ENCODE results near the gene C3orf52.

The C3orf52 gene

DNA sequence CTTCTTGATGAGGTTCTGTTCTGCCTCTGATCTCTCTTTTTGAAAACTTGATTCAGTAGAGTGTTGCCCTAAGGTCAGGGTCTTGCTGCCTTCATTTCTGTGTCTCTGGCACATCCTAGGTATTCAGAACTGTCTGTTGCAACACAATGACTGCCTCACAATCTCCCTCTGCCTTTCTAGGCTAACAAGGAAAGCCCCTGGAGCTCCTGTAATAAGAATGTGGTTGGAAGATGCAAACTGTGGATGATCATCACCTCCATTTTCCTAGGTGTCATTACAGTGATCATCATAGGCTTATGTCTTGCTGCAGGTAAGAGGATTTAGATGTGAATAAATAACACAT is 7.0 kb downstream of the C3orf52 start:
- no peak for DNase-seq (ENCODE audit: low read depth)
- no peak overlapping the region for H3K4me3 ChIP-seq (ENCODE audit: low read depth, low read length)
- TF ChIP-seq, protein P1, sequence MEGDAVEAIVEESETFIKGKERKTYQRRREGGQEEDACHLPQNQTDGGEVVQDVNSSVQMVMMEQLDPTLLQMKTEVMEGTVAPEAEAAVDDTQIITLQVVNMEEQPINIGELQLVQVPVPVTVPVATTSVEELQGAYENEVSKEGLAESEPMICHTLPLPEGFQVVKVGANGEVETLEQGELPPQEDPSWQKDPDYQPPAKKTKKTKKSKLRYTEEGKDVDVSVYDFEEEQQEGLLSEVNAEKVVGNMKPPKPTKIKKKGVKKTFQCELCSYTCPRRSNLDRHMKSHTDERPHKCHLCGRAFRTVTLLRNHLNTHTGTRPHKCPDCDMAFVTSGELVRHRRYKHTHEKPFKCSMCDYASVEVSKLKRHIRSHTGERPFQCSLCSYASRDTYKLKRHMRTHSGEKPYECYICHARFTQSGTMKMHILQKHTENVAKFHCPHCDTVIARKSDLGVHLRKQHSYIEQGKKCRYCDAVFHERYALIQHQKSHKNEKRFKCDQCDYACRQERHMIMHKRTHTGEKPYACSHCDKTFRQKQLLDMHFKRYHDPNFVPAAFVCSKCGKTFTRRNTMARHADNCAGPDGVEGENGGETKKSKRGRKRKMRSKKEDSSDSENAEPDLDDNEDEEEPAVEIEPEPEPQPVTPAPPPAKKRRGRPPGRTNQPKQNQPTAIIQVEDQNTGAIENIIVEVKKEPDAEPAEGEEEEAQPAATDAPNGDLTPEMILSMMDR (IDR thresholded peaks at IDR 0.05; ENCODE audit: low read depth, low read length), result no peak
- TF ChIP-seq, protein P2, sequence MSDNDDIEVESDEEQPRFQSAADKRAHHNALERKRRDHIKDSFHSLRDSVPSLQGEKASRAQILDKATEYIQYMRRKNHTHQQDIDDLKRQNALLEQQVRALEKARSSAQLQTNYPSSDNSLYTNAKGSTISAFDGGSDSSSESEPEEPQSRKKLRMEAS (IDR thresholded peaks at IDR 0.05; ENCODE audit: low read depth, low read length), result no peak
- TF ChIP-seq MYC (IDR thresholded peaks at IDR 0.05; ENCODE audit: low read depth, low read length) (no peak), POLR2A (IDR thresholded peaks at IDR 0.05; ENCODE audit: extremely low read depth, insufficient read length) (no peak)

DNA sequence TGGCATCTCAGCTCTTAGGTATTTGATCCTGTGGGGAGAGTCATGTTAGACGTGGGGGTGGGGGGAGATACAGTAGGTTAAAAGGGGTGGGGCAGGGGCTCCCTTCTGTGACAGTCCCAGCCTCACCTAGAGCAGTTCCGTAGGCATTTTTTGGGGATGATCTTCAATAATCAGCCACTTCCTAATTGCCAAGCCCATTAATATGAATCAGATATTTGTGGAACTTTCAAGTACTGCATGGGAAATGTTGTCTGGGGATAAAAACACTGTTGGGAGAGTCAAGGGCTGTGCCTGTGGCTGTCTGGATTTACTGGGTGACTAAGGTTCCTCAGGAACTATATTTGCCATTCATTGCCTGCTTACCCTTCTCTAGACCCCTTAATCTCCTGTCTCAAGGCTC is 9.5 kb downstream of the C3orf52 start:
- no peak for TF ChIP-seq MYC (IDR thresholded peaks at IDR 0.05; ENCODE audit: low read depth, low read length)
- TF ChIP-seq, protein P1 (IDR thresholded peaks at IDR 0.05; ENCODE audit: low read depth, low read length), result no peak
- no peak for TF ChIP-seq POLR2A (IDR thresholded peaks at IDR 0.05; ENCODE audit: extremely low read depth, insufficient read length)
- no peak overlapping the region for H3K4me3 ChIP-seq (ENCODE audit: low read depth, low read length)
- no peak for DNase-seq (ENCODE audit: low read depth)

DNA sequence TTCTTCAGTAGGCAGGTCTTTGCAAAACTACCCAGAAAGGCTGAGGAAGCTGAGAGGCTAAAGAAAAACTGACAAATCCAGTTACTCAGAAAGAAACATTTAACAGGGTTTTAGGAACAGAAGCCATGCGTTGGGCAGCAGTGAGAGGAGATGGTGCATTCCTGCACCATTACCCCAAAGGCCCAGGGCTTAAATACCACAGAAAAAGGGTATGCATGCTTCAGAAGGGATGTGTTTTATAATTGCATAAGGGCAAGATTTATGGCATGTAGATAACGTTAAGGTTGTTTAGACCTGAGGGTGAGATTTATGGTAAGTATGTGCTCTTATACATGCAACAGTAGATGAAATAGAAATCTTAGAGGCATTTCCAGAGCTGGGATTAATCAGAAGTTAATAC is 10.0 kb downstream of the C3orf52 start:
- no peak for DNase-seq (ENCODE audit: low read depth)
- TF ChIP-seq, protein P1 (IDR thresholded peaks at IDR 0.05; ENCODE audit: low read depth, low read length), result no peak
- TF ChIP-seq, protein P2 (IDR thresholded peaks at IDR 0.05; ENCODE audit: low read depth, low read length), result no peak
- TF ChIP-seq POLR2A (IDR thresholded peaks at IDR 0.05; ENCODE audit: extremely low read depth, insufficient read length) (no peak), MYC (IDR thresholded peaks at IDR 0.05; ENCODE audit: low read depth, low read length) (no peak)
- H3K4me3 ChIP-seq (ENCODE audit: low read depth, low read length), result no peak overlapping the region

DNA sequence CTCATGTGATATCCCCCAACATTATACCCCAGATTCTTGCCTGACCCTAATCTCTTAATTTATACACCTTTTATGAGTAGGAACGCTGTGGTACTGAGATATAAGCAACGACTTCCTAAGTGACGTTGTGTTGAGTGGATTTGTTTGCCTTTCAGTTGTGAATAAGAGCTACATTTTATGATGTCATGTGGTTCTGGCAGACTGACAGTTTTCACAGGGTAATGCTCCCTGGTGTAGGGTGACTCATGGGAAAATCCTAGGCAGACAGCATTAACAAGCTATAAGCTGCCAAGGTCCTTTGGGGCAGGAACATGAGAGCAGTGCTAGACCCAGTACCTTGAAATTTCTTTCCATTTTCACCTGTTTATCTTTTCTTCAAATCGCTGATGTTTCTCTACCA is 11.2 kb downstream of the C3orf52 start:
- H3K4me3 ChIP-seq (ENCODE audit: low read depth, low read length), result no peak overlapping the region
- no peak for TF ChIP-seq POLR2A (IDR thresholded peaks at IDR 0.05; ENCODE audit: extremely low read depth, insufficient read length)
- TF ChIP-seq MYC (IDR thresholded peaks at IDR 0.05; ENCODE audit: low read depth, low read length), result no peak
- TF ChIP-seq, protein P2 (IDR thresholded peaks at IDR 0.05; ENCODE audit: low read depth, low read length), result no peak
- TF ChIP-seq, protein P1 (IDR thresholded peaks at IDR 0.05; ENCODE audit: low read depth, low read length), result no peak
- peak; percentile 1 for DNase-seq (ENCODE audit: low read depth)

DNA sequence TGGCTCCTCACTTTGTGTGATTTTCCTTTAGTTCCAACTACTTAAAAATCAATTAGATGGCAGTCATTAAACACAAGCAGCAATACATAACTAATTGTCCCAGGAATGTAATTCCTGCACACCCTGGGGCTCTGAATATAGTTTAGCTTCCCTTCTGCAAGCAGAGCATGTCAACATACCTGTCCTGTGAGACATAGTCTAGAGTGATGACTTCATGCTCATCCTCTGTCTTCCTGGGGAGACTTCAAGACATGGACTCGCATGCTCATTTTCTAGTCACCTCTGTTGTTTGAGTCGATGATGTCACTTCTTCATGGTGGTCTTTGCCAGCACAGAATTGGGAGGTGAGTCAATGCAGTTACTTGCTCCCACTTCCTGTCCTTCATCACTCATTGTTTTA is 15.7 kb downstream of the C3orf52 start:
- H3K4me3 ChIP-seq (ENCODE audit: low read depth, low read length), result no peak overlapping the region
- no peak for DNase-seq (ENCODE audit: low read depth)
- TF ChIP-seq MYC (IDR thresholded peaks at IDR 0.05; ENCODE audit: low read depth, low read length) (no peak), POLR2A (IDR thresholded peaks at IDR 0.05; ENCODE audit: extremely low read depth, insufficient read length) (no peak)
- TF ChIP-seq, protein P1 (IDR thresholded peaks at IDR 0.05; ENCODE audit: low read depth, low read length), result no peak
- TF ChIP-seq, protein P2 (IDR thresholded peaks at IDR 0.05; ENCODE audit: low read depth, low read length), result no peak

DNA sequence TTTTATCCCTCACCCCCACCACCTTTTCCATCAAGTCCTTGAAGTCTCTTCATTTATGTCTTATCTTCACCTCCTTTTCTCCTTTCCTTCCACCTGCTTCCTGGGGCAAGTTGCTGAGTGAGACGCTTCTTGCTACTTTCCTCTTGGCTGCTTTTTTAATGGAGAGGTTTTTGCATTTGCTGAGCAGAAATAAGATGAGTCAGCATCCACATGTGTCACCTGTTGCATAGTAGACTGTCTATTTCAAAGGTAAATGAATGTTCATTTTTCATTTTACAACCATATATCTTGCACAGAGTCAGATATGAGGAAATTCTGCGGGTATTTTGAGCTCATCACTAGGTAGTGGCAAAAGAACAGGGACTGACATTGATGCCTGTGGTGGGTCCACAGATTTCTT is 18.6 kb downstream of the C3orf52 start:
- no peak for TF ChIP-seq POLR2A (IDR thresholded peaks at IDR 0.05; ENCODE audit: extremely low read depth, insufficient read length)
- no peak for TF ChIP-seq MYC (IDR thresholded peaks at IDR 0.05; ENCODE audit: low read depth, low read length)
- TF ChIP-seq, protein P2 (IDR thresholded peaks at IDR 0.05; ENCODE audit: low read depth, low read length), result no peak
- TF ChIP-seq, protein P1 (IDR thresholded peaks at IDR 0.05; ENCODE audit: low read depth, low read length), result no peak
- H3K4me3 ChIP-seq (ENCODE audit: low read depth, low read length), result no peak overlapping the region
- no peak for DNase-seq (ENCODE audit: low read depth)

Data from NB4 (cell line).